H9 (cell line): Measurements from ENCODE around the gene AQP7. TPM values are rescaled to one million over a fixed set of nuclear protein-coding genes. Genes with fewer than 3 reads are reported as not detected.

Experiments used
- DNase-seq: peaks from one replicate; pipeline ENCODE4 v3.0.0-alpha.2; 2017
- H2AFZ ChIP-seq: one replicate; pipeline ENCODE4 v1.6.1; 2013; ENCODE audit warnings: mild to moderate bottlenecking, low read length, control low read depth, moderate library complexity
- H2AK5ac ChIP-seq: 2 replicates; pipeline ENCODE4 v1.6.1; 2013; ENCODE audit warnings: low read length, control low read depth, mixed read lengths; ENCODE audit not compliant: insufficient read length
- H2BK120ac ChIP-seq: one replicate; pipeline ENCODE4 v1.6.1; 2013; ENCODE audit warnings: low read depth, mild to moderate bottlenecking, low read length, control low read depth, inconsistent platforms; ENCODE audit not compliant: poor library complexity, severe bottlenecking
- H2BK12ac ChIP-seq: 2 replicates; pipeline ENCODE4 v1.6.1; 2013; ENCODE audit warnings: low read length, control low read depth, mixed read lengths, low read depth; ENCODE audit not compliant: insufficient read length
- H2BK15ac ChIP-seq: 2 replicates; pipeline ENCODE4 v1.6.1; 2013; ENCODE audit warnings: low read depth, low read length, control low read depth
- H2BK20ac ChIP-seq: one replicate; pipeline ENCODE4 v1.6.1; 2013; ENCODE audit warnings: low read depth, mild to moderate bottlenecking, low read length, control low read depth, inconsistent platforms; ENCODE audit not compliant: poor library complexity, severe bottlenecking
- H2BK5ac ChIP-seq: 2 replicates; pipeline ENCODE4 v1.6.1; 2013; ENCODE audit warnings: low read length, control low read depth, mixed read lengths; ENCODE audit not compliant: insufficient read length
- H3K14ac ChIP-seq: 2 replicates; pipeline ENCODE4 v1.6.1; 2013; ENCODE audit warnings: low read length, control low read depth; ENCODE audit not compliant: insufficient read depth
- H3K18ac ChIP-seq: 2 replicates; pipeline ENCODE4 v1.6.1; 2013; ENCODE audit warnings: low read depth, mild to moderate bottlenecking, mixed read lengths, low read length, control low read depth; ENCODE audit not compliant: insufficient read length
- H3K23ac ChIP-seq: 2 replicates; pipeline ENCODE4 v1.6.1; 2013; ENCODE audit warnings: low read length, control low read depth, mixed read lengths, low read depth; ENCODE audit not compliant: insufficient read length
- H3K23me2 ChIP-seq: 2 replicates; pipeline ENCODE4 v1.6.1; 2013; ENCODE audit warnings: low read depth, mild to moderate bottlenecking, mixed read lengths, low read length, control low read depth; ENCODE audit not compliant: insufficient read length, poor library complexity, severe bottlenecking
- H3K27ac ChIP-seq: 2 replicates; pipeline ENCODE4 v1.5.1; 2013; ENCODE audit warnings: low read length, control low read depth, mixed read lengths, low read depth; ENCODE audit not compliant: insufficient read length
- H3K27me3 ChIP-seq: 2 replicates; pipeline ENCODE4 v1.6.1; 2013; ENCODE audit warnings: low read length, control low read depth, inconsistent platforms; ENCODE audit not compliant: insufficient read depth
- H3K4ac ChIP-seq: 2 replicates; pipeline ENCODE4 v1.6.1; 2013; ENCODE audit warnings: low read depth, mild to moderate bottlenecking, control low read depth, inconsistent platforms, low read length, moderate library complexity
- H3K4me1 ChIP-seq: 2 replicates; pipeline ENCODE4 v1.6.1; 2013; ENCODE audit warnings: low read length, control low read depth, inconsistent platforms; ENCODE audit not compliant: insufficient read depth
- H3K4me2 ChIP-seq: 2 replicates; pipeline ENCODE4 v1.6.1; 2013; ENCODE audit warnings: low read length, control low read depth, mixed read lengths; ENCODE audit not compliant: insufficient read length, insufficient read depth
- H3K56ac ChIP-seq: 2 replicates; pipeline ENCODE4 v1.6.1; 2013; ENCODE audit warnings: low read depth, mild to moderate bottlenecking, mixed read lengths, low read length, control low read depth; ENCODE audit not compliant: insufficient read length
- H3K79me1 ChIP-seq: 2 replicates; pipeline ENCODE4 v1.6.1; 2013; ENCODE audit warnings: low read depth, mild to moderate bottlenecking, moderate library complexity, low read length, control low read depth, inconsistent platforms; ENCODE audit not compliant: insufficient read depth, poor library complexity, severe bottlenecking
- H3K79me2 ChIP-seq: 2 replicates; pipeline ENCODE4 v1.6.1; 2013; ENCODE audit warnings: low read length, control low read depth, inconsistent platforms; ENCODE audit not compliant: insufficient read depth
- H3K9ac ChIP-seq: 2 replicates; pipeline ENCODE4 v1.6.1; 2013; ENCODE audit warnings: low read length, control low read depth, mixed read lengths; ENCODE audit not compliant: insufficient read length; ENCODE audit errors: extremely low read depth
- H3K9me3 ChIP-seq: one replicate; pipeline ENCODE4 v1.6.1; 2013; ENCODE audit warnings: low read depth, low read length, inconsistent platforms; ENCODE audit not compliant: control insufficient read depth
- H3T11ph ChIP-seq: one replicate; pipeline ENCODE4 v1.6.1; 2013; ENCODE audit warnings: mild to moderate bottlenecking, low read length, control low read depth, inconsistent platforms
- H4K20me1 ChIP-seq: one replicate; pipeline ENCODE4 v1.6.1; 2013; ENCODE audit not compliant: control insufficient read depth, insufficient read length, insufficient read depth
- H4K5ac ChIP-seq: 2 replicates; pipeline ENCODE4 v1.6.1; 2013; ENCODE audit warnings: low read depth, mild to moderate bottlenecking, mixed read lengths, low read length, control low read depth; ENCODE audit not compliant: insufficient read length
- H4K8ac ChIP-seq: replicated peaks from 2 replicates; pipeline ENCODE4 v1.6.1; 2013; ENCODE audit warnings: low read length, control low read depth, mixed read lengths, low read depth; ENCODE audit not compliant: insufficient read length
- H4K91ac ChIP-seq: 2 replicates; pipeline ENCODE4 v1.6.1; 2013; ENCODE audit warnings: low read depth, mild to moderate bottlenecking, moderate library complexity, mixed read lengths, low read length, control low read depth; ENCODE audit not compliant: insufficient read length
- H3K27ac Mint-ChIP-seq, 3 experiments: 2 replicates in 2 of 3; 3 replicates in 1 of 3; pipeline ENCODE4 v1.8.0; 2020 to 2021; ENCODE audit warnings: mixed read lengths in 3 of 3, mild to moderate bottlenecking in 1 of 3, moderate library complexity in 1 of 3
- H3K27me3 Mint-ChIP-seq: 2 replicates; pipeline ENCODE4 v1.8.0; 2021; ENCODE audit warnings: low read depth, mild to moderate bottlenecking, moderate library complexity, mixed read lengths
- H3K36me3 Mint-ChIP-seq, 3 experiments: 2 replicates in 2 of 3; 3 replicates in 1 of 3; pipeline ENCODE4 v1.8.0; 2020 to 2021; ENCODE audit warnings: low read depth in 3 of 3, mixed read lengths in 3 of 3; ENCODE audit not compliant: insufficient read depth in 1 of 3
- H3K4me1 Mint-ChIP-seq, 2 experiments: 2 replicates each; pipeline ENCODE4 v1.8.0; 2020; ENCODE audit warnings: mixed read lengths in 2 of 2
- H3K4me3 Mint-ChIP-seq, 2 experiments: 2 replicates in 1 of 2; 3 replicates in 1 of 2; pipeline ENCODE4 v1.8.0; 2020 to 2021; ENCODE audit warnings: mild to moderate bottlenecking in 2 of 2, mixed read lengths in 2 of 2, moderate library complexity in 1 of 2
- H3K9me3 Mint-ChIP-seq, 2 experiments: 2 replicates in 1 of 2; 3 replicates in 1 of 2; pipeline ENCODE4 v1.8.0; 2020; ENCODE audit warnings: mild to moderate bottlenecking in 2 of 2, mixed read lengths in 2 of 2, moderate library complexity in 1 of 2
- CTCF ChIP-seq: fragments of 200-600 bp; sonication (generic); conservative IDR thresholded peaks from 3 replicates; pipeline ENCODE4 v1.8.0; 2021; ENCODE audit warnings: antibody characterized with exemption, mild to moderate bottlenecking
- WGBS: extraction: QIAGEN DNeasy Blood & Tissue Kit; methylation state at CpG from one replicate; pipeline ENCODE4 v1.1.7; 2013; ENCODE audit warnings: missing lambda C conversion rate, low lambda C conversion rate, mixed read lengths; ENCODE audit not compliant: insufficient read length; ENCODE audit errors: extremely low coverage; 5-methylcytosine and 5-hydroxymethylcytosine counted together
- total RNA-seq: library from RNA; stranded (reverse); gene quantifications from 2 replicates; pipeline ENCODE4 v1.2.1, GENCODE V29; 2021

The AQP7 gene
- total RNA-seq, 1 experiment from 2014 or later: not detected

GRCh38 chr9:33446946-33447798 lies 44.8 kb upstream of the AQP7 start, which contains the start of gene AQP3:
TSS of gene AQP3 (minus strand) at chr9:33447593. CDS start at chr9:33447530, 63 bp downstream.
- H3K9me3 Mint-ChIP-seq: no peaks in the 10 kb centered on the region
- no peak within 1 kb of the TSS for H3K4ac ChIP-seq
- no peak within 1 kb of the TSS for H3K9ac ChIP-seq
- H4K5ac ChIP-seq: no peak within 1 kb of the TSS
- no peaks in the 10 kb centered on the region for H3K79me1 ChIP-seq
- no peaks in the 10 kb centered on the region for H3K79me2 ChIP-seq
- no peak within 1 kb of the TSS for H2BK5ac ChIP-seq
- H2BK15ac ChIP-seq: no peak within 1 kb of the TSS
- peak within 1 kb of the TSS; percentile 73 to 87 for H3K4me3 Mint-ChIP-seq
- peaks cover 26 to 45% of the 10 kb centered on the region in 2 experiments for H3K4me1 Mint-ChIP-seq
- H3K4me2 ChIP-seq: peak within 1 kb of the TSS; percentile 79
- peak; percentile 35; the same call in 1 of the 3 replicates for TF ChIP-seq CTCF
- H3K14ac ChIP-seq: no peak within 1 kb of the TSS; the same call in 1 of the 2 replicates
- peaks cover 6% of the 10 kb centered on the region for H3K23me2 ChIP-seq
- H4K8ac ChIP-seq: no peak within 1 kb of the TSS
- no peak within 1 kb of the TSS for H3K56ac ChIP-seq
- no peak within 1 kb of the TSS for H2BK120ac ChIP-seq
- H3K27me3 Mint-ChIP-seq: peaks cover 50% of the 10 kb centered on the region
- no peak within 1 kb of the TSS for H3K18ac ChIP-seq
- no peak within 1 kb of the TSS for H3T11ph ChIP-seq
- H3K9me3 ChIP-seq: no peaks in the 10 kb centered on the region
- H4K20me1 ChIP-seq: no peaks in the 10 kb centered on the region
- H2BK12ac ChIP-seq: no peak within 1 kb of the TSS
- H3K27me3 ChIP-seq: peaks cover 4% of the 10 kb centered on the region; the same call in 1 of the 2 replicates
- whole genome bisulfite sequencing: no CpG with 5 or more reads among the region's 50 CpGs
- H2AK5ac ChIP-seq: no peak within 1 kb of the TSS
- H3K23ac ChIP-seq: no peak within 1 kb of the TSS
- H3K4me1 ChIP-seq: peaks cover 4% of the 10 kb centered on the region; the same call in 1 of the 2 replicates
- no peaks in the 10 kb centered on the region for H3K36me3 Mint-ChIP-seq
- H4K91ac ChIP-seq: no peak within 1 kb of the TSS
- peak; percentile 83 for DNase-seq
- no peak within 1 kb of the TSS for H2AFZ ChIP-seq
- H3K27ac Mint-ChIP-seq: peak within 1 kb of the TSS in 1 of 3 experiments; percentile 48; a peak in 1 of 7 replicates
- H2BK20ac ChIP-seq: no peak within 1 kb of the TSS
- no peak within 1 kb of the TSS for H3K27ac ChIP-seq
